Endodermal cell (in vitro differentiated cells): ENCODE measurements around the gene GATD1. TPM values are rescaled to one million over a fixed set of nuclear protein-coding genes. Genes with fewer than 3 reads are reported as not detected.

ENCODE experiments used
- DNase-seq: peaks from one replicate; pipeline ENCODE4 v3.0.0-alpha.2; 2017
- H3K27ac ChIP-seq: 2 replicates; pipeline ENCODE4 v1.5.1; 2013; ENCODE audit warnings: mild to moderate bottlenecking, low read depth, low read length, moderate library complexity
- H3K27me3 ChIP-seq: 2 replicates; pipeline ENCODE4 v1.6.1; 2013; ENCODE audit warnings: mild to moderate bottlenecking, low read length, moderate library complexity; ENCODE audit not compliant: insufficient read depth, control insufficient read depth, poor library complexity, severe bottlenecking
- H3K36me3 ChIP-seq: 2 replicates; pipeline ENCODE4 v1.7.0; 2013; ENCODE audit warnings: mild to moderate bottlenecking, low read length, moderate library complexity; ENCODE audit not compliant: control insufficient read depth, insufficient read depth
- H3K4me1 ChIP-seq: one replicate; pipeline ENCODE4 v1.7.0; 2013; ENCODE audit warnings: low read length; ENCODE audit not compliant: control insufficient read depth, insufficient read depth
- H3K4me3 ChIP-seq: 2 replicates; pipeline ENCODE4 v1.5.1; 2013; ENCODE audit warnings: mild to moderate bottlenecking, low read length, moderate library complexity
- H3K9ac ChIP-seq: 2 replicates; pipeline ENCODE4 v1.6.1; 2013; ENCODE audit warnings: mild to moderate bottlenecking, low read length, moderate library complexity; ENCODE audit not compliant: poor library complexity, severe bottlenecking; ENCODE audit errors: extremely low read depth
- H3K9me3 ChIP-seq: 2 replicates; pipeline ENCODE4 v1.6.1; 2013; ENCODE audit warnings: mild to moderate bottlenecking, low read length, moderate library complexity; ENCODE audit not compliant: control insufficient read depth
- H3K27ac Mint-ChIP-seq: 2 replicates; pipeline ENCODE4 v1.8.0; 2020; ENCODE audit warnings: mixed read lengths
- H3K27me3 Mint-ChIP-seq: 2 replicates; pipeline ENCODE4 v1.8.0; 2021; ENCODE audit warnings: mild to moderate bottlenecking, mixed read lengths; ENCODE audit not compliant: insufficient read depth
- H3K36me3 Mint-ChIP-seq: 2 replicates; pipeline ENCODE4 v1.8.0; 2020; ENCODE audit warnings: low read depth, mixed read lengths
- H3K4me1 Mint-ChIP-seq: 2 replicates; pipeline ENCODE4 v1.8.0; 2020; ENCODE audit warnings: mixed read lengths
- H3K4me3 Mint-ChIP-seq: 2 replicates; pipeline ENCODE4 v1.8.0; 2020; ENCODE audit warnings: mild to moderate bottlenecking, moderate library complexity, mixed read lengths
- H3K9me3 Mint-ChIP-seq: 2 replicates; pipeline ENCODE4 v1.8.0; 2020; ENCODE audit warnings: mild to moderate bottlenecking, mixed read lengths
- WGBS, 2 experiments: methylation state at CpG; one replicate each; pipeline versions ENCODE4 v1.1.5 to v1.1.7; 2013; ENCODE audit warnings: missing lambda C conversion rate in 2 of 2, mixed read lengths in 1 of 2; ENCODE audit not compliant: insufficient coverage in 1 of 2, insufficient read length in 1 of 2; 5-methylcytosine and 5-hydroxymethylcytosine counted together
- total RNA-seq, 2 donors: library from RNA; stranded (reverse); fragmentation: NEBNext Ultra II Directional in 1 of 2; extraction: Animal tissue kit (Norgen Biotek cat#: 25700) in 1 of 2; gene quantifications; 2 replicates in 1 of 2; 3 replicates in 1 of 2; pipeline ENCODE4 v1.2.1, GENCODE V29; 2021
- TF ChIP-seq, protein P1 (sequence below): fragments of 200-600 bp; sonication (generic); conservative IDR thresholded peaks from 2 replicates; pipeline ENCODE4 v1.5.0; 2021; ENCODE audit warnings: antibody characterized with exemption, mild to moderate bottlenecking

The GATD1 gene
- total RNA-seq, 2 donors from 2014 or later = 57.2 to 63.2 TPM

DNA sequence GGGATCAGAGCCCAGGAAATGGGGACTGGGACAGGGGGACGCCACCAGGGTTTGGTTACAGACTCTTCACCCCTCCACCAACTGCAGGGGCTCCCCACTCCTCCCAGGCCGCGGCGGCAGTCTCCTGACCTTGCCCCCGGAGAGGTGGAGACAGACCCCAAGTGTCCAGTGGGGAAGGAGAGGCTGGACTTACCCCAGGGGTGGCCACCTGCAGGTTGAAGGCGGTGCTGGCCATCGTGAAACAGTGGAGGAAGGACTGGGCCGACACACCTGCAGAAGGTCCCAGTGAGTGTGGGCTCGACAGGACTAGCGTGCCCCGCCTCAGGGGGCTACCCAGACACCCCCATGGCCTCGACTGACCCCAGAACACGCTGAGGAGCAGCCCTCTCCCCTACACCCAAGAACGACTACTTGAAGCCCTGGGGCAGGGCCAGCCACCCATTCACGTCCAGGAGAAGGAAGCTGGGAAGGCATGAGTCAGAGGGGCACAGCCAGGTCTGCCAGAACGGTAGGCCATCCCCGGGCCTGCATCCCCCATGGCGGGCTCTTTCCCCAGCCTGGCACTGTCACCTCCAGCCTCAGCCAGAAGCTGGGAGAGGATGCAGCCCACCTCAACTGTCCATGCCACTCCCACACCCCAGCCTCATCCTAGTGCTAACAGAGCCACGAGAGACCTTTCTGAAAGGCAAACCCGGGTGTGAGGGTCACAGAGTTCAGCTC lies 2.3 kb downstream of the GATD1 start:
- H3K4me1 ChIP-seq = peaks cover 8% of the 10 kb centered on the region
- H3K27me3 ChIP-seq = no peaks in the 10 kb centered on the region
- Mint-ChIP-seq H3K27me3 (no peaks in the 10 kb centered on the region), H3K36me3 (peaks cover 19% of the 10 kb centered on the region), H3K4me1 (peaks cover 8% of the 10 kb centered on the region), H3K4me3 (peak overlapping the region; percentile 75), H3K9me3 (no peaks in the 10 kb centered on the region), H3K27ac (no peak overlapping the region)
- H3K36me3 ChIP-seq = peaks cover 29% of the 10 kb centered on the region
- no peak overlapping the region for H3K4me3 ChIP-seq
- TF ChIP-seq, protein P1, sequence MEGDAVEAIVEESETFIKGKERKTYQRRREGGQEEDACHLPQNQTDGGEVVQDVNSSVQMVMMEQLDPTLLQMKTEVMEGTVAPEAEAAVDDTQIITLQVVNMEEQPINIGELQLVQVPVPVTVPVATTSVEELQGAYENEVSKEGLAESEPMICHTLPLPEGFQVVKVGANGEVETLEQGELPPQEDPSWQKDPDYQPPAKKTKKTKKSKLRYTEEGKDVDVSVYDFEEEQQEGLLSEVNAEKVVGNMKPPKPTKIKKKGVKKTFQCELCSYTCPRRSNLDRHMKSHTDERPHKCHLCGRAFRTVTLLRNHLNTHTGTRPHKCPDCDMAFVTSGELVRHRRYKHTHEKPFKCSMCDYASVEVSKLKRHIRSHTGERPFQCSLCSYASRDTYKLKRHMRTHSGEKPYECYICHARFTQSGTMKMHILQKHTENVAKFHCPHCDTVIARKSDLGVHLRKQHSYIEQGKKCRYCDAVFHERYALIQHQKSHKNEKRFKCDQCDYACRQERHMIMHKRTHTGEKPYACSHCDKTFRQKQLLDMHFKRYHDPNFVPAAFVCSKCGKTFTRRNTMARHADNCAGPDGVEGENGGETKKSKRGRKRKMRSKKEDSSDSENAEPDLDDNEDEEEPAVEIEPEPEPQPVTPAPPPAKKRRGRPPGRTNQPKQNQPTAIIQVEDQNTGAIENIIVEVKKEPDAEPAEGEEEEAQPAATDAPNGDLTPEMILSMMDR = peak; percentile 24
- no peaks in the 10 kb centered on the region for H3K9me3 ChIP-seq
- H3K27ac ChIP-seq = no peak overlapping the region
- H3K9ac ChIP-seq = no peak overlapping the region
- DNase-seq = no peak
- 92 to 93% methylated on average over 7 to 20 of the region's 20 CpGs for WGBS, 2 experiments

GRCh38 chr11:773830-774229 lies 3.5 kb downstream of the GATD1 start:
- Mint-ChIP-seq H3K27ac (no peak overlapping the region), H3K4me1 (peaks cover 8% of the 10 kb centered on the region), H3K27me3 (no peaks in the 10 kb centered on the region), H3K36me3 (peaks cover 22% of the 10 kb centered on the region), H3K9me3 (no peaks in the 10 kb centered on the region), H3K4me3 (no peak overlapping the region)
- no peak for DNase-seq
- Histone ChIP-seq H3K9me3 (no peaks in the 10 kb centered on the region), H3K36me3 (peaks cover 28% of the 10 kb centered on the region), H3K9ac (no peak overlapping the region), H3K4me3 (no peak overlapping the region), H3K27ac (no peak overlapping the region), H3K27me3 (no peaks in the 10 kb centered on the region), H3K4me1 (peaks cover 8% of the 10 kb centered on the region)
- 94 to 98% methylated on average over 9 of the region's 9 CpGs for WGBS, 2 experiments
- TF ChIP-seq, protein P1 = no peak

DNA sequence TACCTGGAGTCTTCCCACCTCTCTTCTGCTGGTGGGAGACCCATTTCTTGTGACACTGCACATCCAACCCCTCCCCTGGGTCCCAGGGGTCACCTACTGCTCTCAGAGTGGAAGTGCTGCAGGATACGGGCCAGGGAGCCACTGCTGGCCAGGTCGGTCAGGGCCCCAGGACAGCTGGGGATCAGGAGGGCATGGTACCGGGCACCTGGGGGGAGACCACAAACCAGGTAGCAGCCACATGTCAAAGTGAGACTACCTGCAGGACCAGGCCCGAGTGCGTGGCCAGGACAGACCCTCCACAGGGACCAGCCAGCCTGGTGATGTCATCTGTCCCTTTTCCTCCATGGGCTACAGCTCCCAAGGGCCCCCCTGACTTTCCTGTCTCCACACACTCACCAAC lies 3.9 kb downstream of the GATD1 start:
- DNase-seq = no peak
- H3K4me1 ChIP-seq = peaks cover 7% of the 10 kb centered on the region
- Mint-ChIP-seq H3K9me3 (no peaks in the 10 kb centered on the region), H3K4me1 (peaks cover 8% of the 10 kb centered on the region), H3K4me3 (no peak overlapping the region), H3K27ac (no peak overlapping the region), H3K27me3 (no peaks in the 10 kb centered on the region), H3K36me3 (peaks cover 21% of the 10 kb centered on the region)
- H3K4me3 ChIP-seq = no peak overlapping the region
- 90 to 94% methylated on average over 2 to 5 of the region's 5 CpGs for WGBS, 2 experiments
- no peak overlapping the region for H3K9ac ChIP-seq
- no peaks in the 10 kb centered on the region for H3K9me3 ChIP-seq
- H3K27ac ChIP-seq = peak overlapping the region; percentile 72
- peaks cover 28% of the 10 kb centered on the region for H3K36me3 ChIP-seq
- TF ChIP-seq, protein P1 = no peak
- no peaks in the 10 kb centered on the region for H3K27me3 ChIP-seq
